Tibial nerve (tissue), 4 donors: Measurements from ENCODE around the gene SFXN4.
A peak's percentile ranks its signal among the peaks of the same experiment; 100 is the strongest.

Experiments used
- CTCF ChIP-seq, 5 experiments: fragments of 200-600 bp in 3 of 5; fragments of 450-650 bp in 2 of 5; sonication (generic) in 3 of 5; IDR thresholded peaks; one replicate each; pipeline ENCODE4 v1.5.1; 2016 to 2019; ENCODE audit warnings: antibody characterized with exemption in 5 of 5, mild to moderate bottlenecking in 3 of 5, moderate library complexity in 2 of 5
- EP300 ChIP-seq, 2 donors: sonication (generic); formaldehyde crosslinking; IDR thresholded peaks; one replicate each; pipeline ENCODE4 v1.6.1; 2017; ENCODE audit warnings: antibody characterized with exemption in 2 of 2, mild to moderate bottlenecking in 1 of 2
- POLR2A ChIP-seq, 2 donors: fragments of 450-650 bp; IDR thresholded peaks; one replicate each; pipeline ENCODE4 v1.6.1; 2017; ENCODE audit warnings: antibody characterized with exemption in 2 of 2, mild to moderate bottlenecking in 2 of 2, moderate library complexity in 2 of 2

GRCh38 chr10:119178372-119179119 lies 13.0 kb upstream of the SFXN4 start, which contains the start of gene PRDX3:
- peak in 4 of 5 experiments; percentile 15 to 48 (median 30) for TF ChIP-seq CTCF (IDR thresholded peaks at IDR 0.05)
- TF ChIP-seq POLR2A (IDR thresholded peaks at IDR 0.05) = peak; percentile 56 to 77
- TF ChIP-seq EP300 (IDR thresholded peaks at IDR 0.05) = peak in 1 of 2 donors; percentile 96
